Measurements from ENCODE around the gene RPIA. TPM values are rescaled to one million over a fixed set of nuclear protein-coding genes. Genes with fewer than 3 reads are reported as not detected.
"Not testable (repeated sequence)": the region's sequence is repeated elsewhere in the genome, so short reads cannot be mapped to it uniquely, and the experiment has no call there.

The RPIA gene
- total and polyA plus RNA-seq, 4 donors: 0.88 to 29.4 (median 3.1) TPM

DNA sequence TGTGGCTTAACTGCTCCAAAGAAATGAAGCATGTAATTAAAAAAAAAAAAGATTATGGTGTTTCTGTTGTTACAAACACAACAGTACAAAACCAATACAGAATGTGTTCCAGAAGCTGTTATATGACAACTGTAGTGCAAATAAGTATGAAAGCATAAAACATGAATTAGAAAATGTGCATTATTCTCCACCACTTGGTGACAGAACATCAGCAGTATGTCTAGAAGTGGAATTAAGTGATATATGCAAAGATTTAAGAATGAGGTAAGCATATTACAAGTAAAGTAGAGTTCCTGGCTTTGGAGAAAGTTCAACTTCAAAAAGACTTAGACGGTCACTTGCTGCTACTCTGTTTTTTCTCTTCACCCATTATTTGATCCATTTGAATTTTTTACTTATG is 105.0 kb downstream of the RPIA start:
- not testable (repeated sequence) for H3K36me3 ChIP-seq (ENCODE audit: control insufficient read depth in 4 of 4, insufficient read depth in 3 of 4, low read depth in 1 of 4, low read length in 3 of 4); H3K27me3 ChIP-seq (ENCODE audit: control insufficient read depth in 4 of 4, insufficient read depth in 4 of 4, low read length in 3 of 4); H3K9ac ChIP-seq (ENCODE audit: low read depth in 1 of 2, low read length in 2 of 2); H3K27ac ChIP-seq (ENCODE audit: low read depth in 1 of 2, low read length in 2 of 2); H3K4me3 ChIP-seq (ENCODE audit: low read depth in 1 of 3, low read length in 3 of 3); DNase-seq (ENCODE audit: low spot score); H3K4me1 ChIP-seq (ENCODE audit: control insufficient read depth in 4 of 4, insufficient read depth in 4 of 4, low read length in 3 of 4); H3K9me3 ChIP-seq (ENCODE audit: control insufficient read depth in 4 of 4, low read length in 3 of 4)
- WGBS: 78% methylated on average over 1 of the region's 1 CpG

GRCh38 chr2:88797164-88797563 is 105.7 kb downstream of the RPIA start:
- H3K9ac ChIP-seq (ENCODE audit: low read depth in 1 of 2, low read length in 2 of 2): not testable (repeated sequence)

More at GRCh38 chr2:88797164-88797563, 105.7 kb downstream of the RPIA start:
- not testable (repeated sequence) for H3K27ac ChIP-seq (ENCODE audit: low read depth in 1 of 2, low read length in 2 of 2); H3K4me1 ChIP-seq (ENCODE audit: control insufficient read depth in 4 of 4, insufficient read depth in 4 of 4, low read length in 3 of 4); DNase-seq (ENCODE audit: low spot score); H3K36me3 ChIP-seq (ENCODE audit: control insufficient read depth in 4 of 4, insufficient read depth in 3 of 4, low read depth in 1 of 4, low read length in 3 of 4); H3K27me3 ChIP-seq (ENCODE audit: control insufficient read depth in 4 of 4, insufficient read depth in 4 of 4, low read length in 3 of 4); H3K9me3 ChIP-seq (ENCODE audit: control insufficient read depth in 4 of 4, low read length in 3 of 4); H3K4me3 ChIP-seq (ENCODE audit: low read depth in 1 of 3, low read length in 3 of 3)
- 65% methylated on average over 1 of the region's 1 CpG for WGBS

Other genes starting within 250 kb of the RPIA start
- not detected for gene FOXI3, start 239.0 kb upstream of the RPIA start, total RNA-seq
- not detected for gene FOXI3, start 239.0 kb upstream of the RPIA start, polyA plus RNA-seq
- 10 to 100 TPM in 1 of 2 donors, 1 to 10 TPM in 1; 9.2 to 31.5 TPM for gene EIF2AK3, start 64.2 kb upstream of the RPIA start, total RNA-seq
- 1 to 10 TPM; 2.9 to 9.1 TPM for gene EIF2AK3, start 64.2 kb upstream of the RPIA start, polyA plus RNA-seq

All from liver (tissue), 9 donors.